Tibial nerve (tissue), 4 donors: Measurements from ENCODE around the gene SNTB2.

ENCODE experiments used
- CTCF ChIP-seq, 5 experiments: fragments of 200-600 bp in 3 of 5; fragments of 450-650 bp in 2 of 5; sonication (generic) in 3 of 5; IDR thresholded peaks; one replicate each; pipeline ENCODE4 v1.5.1; 2016 to 2019; ENCODE audit warnings: antibody characterized with exemption in 5 of 5, mild to moderate bottlenecking in 3 of 5, moderate library complexity in 2 of 5
- EP300 ChIP-seq, 2 donors: sonication (generic); formaldehyde crosslinking; IDR thresholded peaks; one replicate each; pipeline ENCODE4 v1.6.1; 2017; ENCODE audit warnings: antibody characterized with exemption in 2 of 2, mild to moderate bottlenecking in 1 of 2

- TF ChIP-seq EP300 (IDR thresholded peaks at IDR 0.05) = no peak
- TF ChIP-seq CTCF (IDR thresholded peaks at IDR 0.05) = no peak
Observed at GRCh38 chr16:69201787-69202186, 14.8 kb downstream of the SNTB2 start.
